Gastrocnemius medialis (tissue), 4 donors: ENCODE results near the gene ADH7. TPM values are rescaled to one million over a fixed set of nuclear protein-coding genes. Genes with fewer than 3 reads are reported as not detected.

ENCODE experiments used
- ATAC-seq, 2 donors: fragments of 150-250 bp; one replicate each; pipeline ENCODE4 v1.9.1; 2016
- DNase-seq, 2 donors: peaks; one replicate each; pipeline ENCODE4 v3.0.0-alpha.2; 2019
- H3K27ac ChIP-seq, 4 donors: fragments of 200-600 bp; sonication (generic); 1 replicate in 1 of 4; 2 replicates in 3 of 4; pipeline ENCODE4 v1.5.1; 2016 to 2018; ENCODE audit warnings: mild to moderate bottlenecking in 2 of 4, moderate library complexity in 1 of 4
- H3K27me3 ChIP-seq, 3 donors: fragments of 200-600 bp; sonication (generic) in 2 of 3; 1 replicate in 1 of 3; 2 replicates in 2 of 3; pipeline versions ENCODE4 v1.5.1 to v1.6.0; 2016 to 2019; ENCODE audit warnings: mild to moderate bottlenecking in 1 of 3, moderate library complexity in 1 of 3
- H3K36me3 ChIP-seq, 2 donors: fragments of 200-600 bp; sonication (generic) in 1 of 2; one replicate each; pipeline ENCODE4 v1.5.1; 2017 to 2018
- H3K4me1 ChIP-seq, 2 donors: fragments of 200-600 bp; sonication (generic) in 1 of 2; one replicate each; pipeline ENCODE4 v1.5.1; 2016 to 2017; ENCODE audit warnings: mild to moderate bottlenecking in 2 of 2
- H3K4me3 ChIP-seq, 4 donors: fragments of 200-600 bp; sonication (generic) in 3 of 4; 1 replicate in 1 of 4; 2 replicates in 3 of 4; pipeline ENCODE4 v1.5.1; 2016 to 2019; ENCODE audit warnings: mild to moderate bottlenecking in 2 of 4
- H3K9me3 ChIP-seq, 3 donors: fragments of 200-600 bp; sonication (generic) in 2 of 3; 1 replicate in 1 of 3; 2 replicates in 2 of 3; pipeline ENCODE4 v1.5.1; 2016 to 2019
- CTCF ChIP-seq, 5 experiments: fragments of 450-650 bp in 3 of 5; fragments of 200-600 bp in 2 of 5; sonication (generic) in 2 of 5; IDR thresholded peaks in 4 of 5; conservative IDR thresholded peaks in 1 of 5; 1 replicate in 4 of 5; 2 replicates in 1 of 5; pipeline ENCODE4 v1.5.1; 2016 to 2019; ENCODE audit warnings: antibody characterized with exemption in 5 of 5, mild to moderate bottlenecking in 3 of 5, moderate library complexity in 3 of 5
- POLR2A ChIP-seq, 2 donors: fragments of 450-650 bp; IDR thresholded peaks; one replicate each; pipeline ENCODE4 v1.6.1; 2017; ENCODE audit warnings: antibody characterized with exemption in 2 of 2, mild to moderate bottlenecking in 2 of 2, moderate library complexity in 2 of 2
- in situ Hi-C, 4 donors: fragments of 200-750 bp; cut with MboI; loops; one replicate each; pipeline versions ENCODE4 v1.15.0 to v1.8.0; 2017; ENCODE audit warnings: low sequenced_read_pairs in 4 of 4
- intact Hi-C: fragments of 100-400 bp; cut with DNase I; formaldehyde crosslinking; loops from one replicate; pipeline ENCODE4 v1.15.1; 2023; ENCODE audit warnings: low total_unique reads
- total RNA-seq, 4 donors: library from RNA; depleted of rRNA; stranded (reverse); fragments of >200 nt; gene quantifications; one replicate each; pipeline versions ENCODE4 v1.1.0 to v1.2.3, GENCODE V29; 2016

The ADH7 gene
- total RNA-seq, 4 donors from 2014 or later = not detected

DNA sequence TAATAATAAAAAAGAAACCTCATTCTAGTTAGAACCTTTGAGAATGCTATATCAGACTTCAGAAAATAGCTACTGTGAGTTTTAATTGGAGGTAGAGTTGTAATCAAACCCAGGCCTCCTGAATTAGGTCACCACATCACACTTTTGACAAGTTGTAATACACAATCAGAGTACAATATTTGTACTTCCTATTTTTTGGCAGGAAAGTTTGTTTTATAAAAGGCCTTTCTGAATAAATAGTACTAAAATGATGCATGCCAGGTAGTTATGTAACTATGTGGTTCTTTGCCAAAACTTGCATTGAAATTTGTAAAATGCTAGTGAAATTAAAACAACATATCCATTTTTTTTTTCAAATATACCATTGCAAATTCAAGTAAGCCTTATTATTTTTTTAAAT lies 26.8 kb downstream of the ADH7 start:
- in situ Hi-C loops = loop anchor here in 2 of 4 donors (10.0 to 25.0 kb wide), 3 partner anchors 204 to 471 kb away; partner anchors contain the start of genes EIF4E (in 1 of the 2) and METAP1 (in 1 of the 2)
- TF ChIP-seq POLR2A (IDR thresholded peaks at IDR 0.05) (no peak), CTCF (IDR thresholded peaks at IDR 0.05 in 4 of 5, conservative IDR thresholded peaks at IDR 0.05 in 1 of 5) (no peak)
- no peak overlapping the region for H3K4me3 ChIP-seq
- ATAC-seq = no peak
- H3K9me3 ChIP-seq = no peaks in the 10 kb centered on the region
- no peak overlapping the region for H3K27ac ChIP-seq
- H3K36me3 ChIP-seq = no peaks in the 10 kb centered on the region
- peaks cover 0 to 18% of the 10 kb centered on the region in 2 donors for H3K4me1 ChIP-seq
- intact Hi-C loops = loop anchor here (5.0 kb wide), 1 partner anchor 411 kb away; the partner anchor contains the start of gene METAP1
- DNase-seq = no peak
- no peaks in the 10 kb centered on the region for H3K27me3 ChIP-seq

DNA sequence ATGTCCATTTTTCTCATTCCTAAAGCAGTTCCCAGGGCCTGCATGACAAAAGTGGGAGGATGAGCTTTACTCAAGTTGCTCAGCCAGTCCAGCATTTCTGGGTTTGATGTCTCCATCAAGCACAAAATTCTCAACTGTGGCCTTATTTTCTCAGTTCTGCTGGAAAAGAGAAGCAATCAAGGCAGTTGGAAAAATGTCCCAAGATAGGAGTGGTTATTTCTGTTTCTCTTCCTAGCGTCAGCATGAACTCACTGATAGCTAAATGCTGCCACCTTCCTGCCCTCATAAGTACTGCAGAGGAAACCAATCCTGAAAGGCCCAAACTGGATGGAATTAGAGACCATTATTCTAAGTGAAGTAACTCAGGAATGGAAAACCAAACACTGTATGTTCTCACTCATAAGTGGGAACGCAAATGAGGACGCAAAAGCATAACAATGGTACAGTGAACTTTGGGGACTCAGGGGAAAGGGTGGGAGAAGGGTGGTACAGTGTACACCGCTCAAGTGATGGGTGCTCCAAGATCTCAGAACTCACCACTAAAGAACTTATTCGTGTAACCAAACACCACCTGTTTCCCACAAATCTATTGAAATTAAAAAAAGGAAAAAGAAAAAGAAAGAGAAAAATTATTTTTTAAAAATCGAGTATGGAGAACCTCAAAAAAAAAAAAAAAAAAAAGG lies 29.6 kb downstream of the ADH7 start:
- TF ChIP-seq CTCF (IDR thresholded peaks at IDR 0.05 in 4 of 5, conservative IDR thresholded peaks at IDR 0.05 in 1 of 5) (peak; percentile 94 to 96 (median 95)), POLR2A (IDR thresholded peaks at IDR 0.05) (no peak)
- intact Hi-C loops = loop anchor here (1.0 to 5.0 kb wide), 3 partner anchors 203 to 408 kb away; partner anchors contain the start of gene METAP1
- H3K4me3 ChIP-seq = no peak overlapping the region

DNA sequence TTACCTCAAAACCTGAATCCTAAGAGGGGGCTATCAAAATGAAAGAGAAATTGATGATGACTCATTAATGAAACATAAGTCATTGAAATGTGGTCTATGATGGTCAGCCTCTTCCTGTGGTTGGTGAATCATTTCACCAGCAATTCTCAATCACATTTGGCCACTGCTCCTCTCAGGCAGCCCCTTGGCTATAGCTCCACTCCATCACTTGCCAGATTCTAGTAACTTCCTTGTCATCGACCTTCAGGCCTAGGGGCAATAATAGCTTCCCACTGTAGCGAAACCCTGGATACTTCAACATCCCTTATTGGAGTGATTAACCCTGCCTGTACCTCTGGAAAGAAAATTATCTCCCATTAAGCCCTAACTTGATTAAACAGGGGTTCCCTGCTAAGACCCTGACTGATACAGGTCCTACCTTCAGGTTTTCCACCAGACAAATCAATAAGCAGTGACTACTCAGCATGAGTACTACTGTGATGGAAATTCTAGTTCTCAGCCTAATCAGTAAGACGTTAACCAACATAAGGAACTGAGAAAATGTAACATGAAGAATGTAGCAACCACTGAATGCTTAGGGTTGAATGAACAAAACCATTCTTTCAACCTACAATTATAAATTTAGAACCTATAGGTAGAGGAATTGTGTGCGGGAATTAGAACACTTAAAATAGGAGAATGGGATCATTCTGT lies 30.4 kb downstream of the ADH7 start:
- DNase-seq (peak in 1 of 2 donors; percentile 28), ATAC-seq (peak; percentile 41 to 62)
- TF ChIP-seq CTCF (IDR thresholded peaks at IDR 0.05 in 4 of 5, conservative IDR thresholded peaks at IDR 0.05 in 1 of 5) (no peak), POLR2A (IDR thresholded peaks at IDR 0.05) (no peak)
- Histone ChIP-seq H3K27me3 (no peaks in the 10 kb centered on the region), H3K36me3 (no peaks in the 10 kb centered on the region), H3K4me3 (no peak overlapping the region), H3K4me1 (peaks cover 0 to 23% of the 10 kb centered on the region in 2 donors), H3K27ac (peak overlapping the region; percentile 56 to 71 (median 63)), H3K9me3 (no peaks in the 10 kb centered on the region)
- in situ Hi-C loops (loop anchor here in 3 of 4 donors (5.0 to 25.0 kb wide), 4 partner anchors 200 to 467 kb away; partner anchors contain the start of genes EIF4E (in 1 of the 3) and METAP1 (in 1 of the 3)), intact Hi-C loops (loop anchor here (1.0 to 5.0 kb wide), 4 partner anchors 79 to 407 kb away; partner anchors contain the start of gene METAP1)

More for the DNA sequence above, 29.6 kb downstream of the ADH7 start:
- ATAC-seq = peak; percentile 74 to 84
- no peaks in the 10 kb centered on the region for H3K9me3 ChIP-seq
- H3K27ac ChIP-seq = peak overlapping the region; percentile 56 to 71 (median 63)
- in situ Hi-C loops = loop anchor here in 2 of 4 donors (10.0 to 25.0 kb wide), 3 partner anchors 201 to 468 kb away; partner anchors contain the start of genes EIF4E (in 1 of the 2) and METAP1 (in 1 of the 2)
- no peaks in the 10 kb centered on the region for H3K36me3 ChIP-seq
- no peaks in the 10 kb centered on the region for H3K27me3 ChIP-seq
- DNase-seq = peak; percentile 37 to 55
- peaks cover 0 to 23% of the 10 kb centered on the region in 2 donors for H3K4me1 ChIP-seq

DNA sequence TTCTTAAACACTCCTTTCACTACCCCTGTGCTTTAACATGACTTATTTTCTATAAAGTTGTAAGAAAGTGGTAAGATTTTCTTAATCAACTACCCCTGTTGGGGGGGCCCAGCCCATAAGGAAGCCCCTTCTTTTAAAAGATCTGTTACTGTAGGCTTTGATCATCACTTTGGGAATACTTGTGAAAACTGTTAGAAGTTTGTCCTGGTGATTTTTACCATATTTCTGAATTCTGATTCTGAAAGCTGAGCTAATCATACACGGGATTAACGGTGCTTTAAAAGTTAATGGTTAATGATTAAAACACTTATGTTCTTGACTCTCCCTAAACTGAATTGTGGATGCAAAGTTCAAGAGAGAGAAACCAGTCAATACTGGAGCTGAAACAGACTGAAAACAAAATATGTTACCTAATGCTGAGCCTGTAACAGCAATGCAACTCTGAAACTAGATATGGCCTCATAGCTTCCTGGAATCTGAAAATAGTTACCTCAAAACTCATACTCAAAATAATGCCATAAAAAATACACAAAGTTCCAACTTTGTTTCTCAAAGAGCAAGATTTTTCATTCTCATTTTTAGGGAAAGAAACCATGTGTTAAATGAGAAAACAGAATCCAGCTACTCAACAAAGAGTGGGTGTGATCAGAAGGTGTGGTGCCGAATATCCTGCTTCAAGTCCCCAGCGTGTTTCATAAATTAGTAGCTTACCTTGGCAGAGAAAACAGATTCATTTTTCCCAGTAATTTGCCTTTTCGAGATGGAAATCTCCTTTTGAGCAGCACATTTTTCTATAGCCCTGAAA lies 31.6 kb downstream of the ADH7 start:
- intact Hi-C loops = loop anchor here (1.0 to 2.0 kb wide), 2 partner anchors 78 to 201 kb away; no protein-coding TSS in a partner anchor
- ATAC-seq = peak; percentile 51 to 55
- Histone ChIP-seq H3K4me1 (peaks cover 0 to 23% of the 10 kb centered on the region in 2 donors), H3K9me3 (no peaks in the 10 kb centered on the region), H3K27ac (peak overlapping the region; percentile 56 to 71 (median 66)), H3K36me3 (no peaks in the 10 kb centered on the region), H3K4me3 (no peak overlapping the region), H3K27me3 (no peaks in the 10 kb centered on the region)
- no peak for TF ChIP-seq CTCF (IDR thresholded peaks at IDR 0.05 in 4 of 5, conservative IDR thresholded peaks at IDR 0.05 in 1 of 5)
- TF ChIP-seq POLR2A (IDR thresholded peaks at IDR 0.05) = no peak
- in situ Hi-C loops = loop anchor here in 3 of 4 donors (5.0 to 25.0 kb wide), 4 partner anchors 199 to 466 kb away; partner anchors contain the start of genes EIF4E (in 1 of the 3) and METAP1 (in 1 of the 3)
- no peak for DNase-seq
